Uterus (tissue), 4 donors: ENCODE measurements around the gene GADD45B. TPM values are rescaled to one million over a fixed set of nuclear protein-coding genes. Genes with fewer than 3 reads are reported as not detected.
"Not testable (repeated sequence)": the region's sequence is repeated elsewhere in the genome, so short reads cannot be mapped to it uniquely, and the experiment has no call there.

Experiments used
- DNase-seq, 2 donors: peaks; one replicate each; pipeline ENCODE4 v3.0.0-alpha.2; 2019 to 2020
- H3K27ac ChIP-seq, 2 donors: fragments of 200-600 bp; sonication (generic); 1 replicate in 1 of 2; 2 replicates in 1 of 2; pipeline ENCODE4 v1.5.1; 2016 to 2018
- H3K27me3 ChIP-seq, 2 donors: fragments of 200-600 bp; sonication (generic); one replicate each; pipeline ENCODE4 v1.5.1; 2018 to 2019; ENCODE audit warnings: control low read depth in 1 of 2
- H3K36me3 ChIP-seq, 2 donors: fragments of 200-600 bp; sonication (generic); one replicate each; pipeline ENCODE4 v1.5.1; 2019; ENCODE audit warnings: control low read depth in 1 of 2
- H3K4me1 ChIP-seq, 2 donors: fragments of 200-600 bp; sonication (generic); one replicate each; pipeline ENCODE4 v1.5.1; 2018 to 2019; ENCODE audit warnings: control low read depth in 1 of 2
- H3K4me3 ChIP-seq, 2 donors: fragments of 200-600 bp; sonication (generic); 1 replicate in 1 of 2; 2 replicates in 1 of 2; pipeline ENCODE4 v1.5.1; 2018 to 2019; ENCODE audit warnings: mild to moderate bottlenecking in 1 of 2
- H3K9me3 ChIP-seq, 2 donors: fragments of 200-600 bp; sonication (generic); one replicate each; pipeline ENCODE4 v1.5.1; 2019; ENCODE audit warnings: control low read depth in 1 of 2
- CTCF ChIP-seq, 4 experiments: fragments of 200-600 bp in 2 of 4; fragments of 450-650 bp in 2 of 4; sonication (generic) in 2 of 4; IDR thresholded peaks; one replicate each; pipeline ENCODE4 v1.5.1; 2016 to 2019; ENCODE audit warnings: antibody characterized with exemption in 4 of 4, mild to moderate bottlenecking in 2 of 4, moderate library complexity in 1 of 4
- POLR2A ChIP-seq, 2 donors: fragments of 450-650 bp; IDR thresholded peaks; one replicate each; pipeline ENCODE4 v1.6.1; 2016; ENCODE audit warnings: antibody characterized with exemption in 2 of 2, mild to moderate bottlenecking in 1 of 2, moderate library complexity in 1 of 2
- intact Hi-C: fragments of 100-400 bp; cut with DNase I; formaldehyde crosslinking; loops from one replicate; pipeline ENCODE4 v1.15.1; 2023; ENCODE audit warnings: low total_unique reads
- total RNA-seq, 4 donors: library from RNA; depleted of rRNA in 3 of 4; stranded (reverse); fragments of >200 nt in 3 of 4; gene quantifications; one replicate each; pipeline versions ENCODE4 v1.1.0 to v1.2.4, GENCODE V29; 2014 to 2023
- donor health status: DM: yes; HTN: yes; CAD: no.

The GADD45B gene
- total RNA-seq, 4 donors from 2014 or later: 17.6 to 68.2 (median 38.0) TPM

- no peak for DNase-seq
- no peak overlapping the region for H3K4me3 ChIP-seq
- intact Hi-C loops: no loop called here
- H3K27ac ChIP-seq: no peak overlapping the region
- H3K36me3 ChIP-seq: no peaks in the 10 kb centered on the region
- H3K4me1 ChIP-seq: no peaks in the 10 kb centered on the region
- no peaks in the 10 kb centered on the region for H3K27me3 ChIP-seq
- no peaks in the 10 kb centered on the region for H3K9me3 ChIP-seq
- TF ChIP-seq POLR2A (IDR thresholded peaks at IDR 0.05) (no peak), CTCF (IDR thresholded peaks at IDR 0.05) (no peak)
These were observed 36.1 kb downstream of the GADD45B start for GRCh38 chr19:2511991-2512390.

- H3K36me3 ChIP-seq: no peaks in the 10 kb centered on the region
- H3K4me1 ChIP-seq: no peaks in the 10 kb centered on the region
- no peak overlapping the region for H3K4me3 ChIP-seq
- TF ChIP-seq POLR2A (IDR thresholded peaks at IDR 0.05) (no peak), CTCF (IDR thresholded peaks at IDR 0.05) (no peak)
- no peak overlapping the region for H3K27ac ChIP-seq
- H3K9me3 ChIP-seq: no peaks in the 10 kb centered on the region
- intact Hi-C loops: no loop called here
- H3K27me3 ChIP-seq: no peaks in the 10 kb centered on the region
- no peak for DNase-seq
These were observed 36.9 kb downstream of the GADD45B start for GRCh38 chr19:2512523-2513431.

GRCh38 chr19:2514981-2515518 lies 39.1 kb downstream of the GADD45B start:
- TF ChIP-seq CTCF (IDR thresholded peaks at IDR 0.05) (no peak), POLR2A (IDR thresholded peaks at IDR 0.05) (no peak)
- Histone ChIP-seq H3K27me3 (no peaks in the 10 kb centered on the region), H3K27ac (no peak overlapping the region), H3K9me3 (no peaks in the 10 kb centered on the region), H3K36me3 (no peaks in the 10 kb centered on the region), H3K4me3 (no peak overlapping the region), H3K4me1 (no peaks in the 10 kb centered on the region)
- DNase-seq: no peak
- intact Hi-C loops: no loop called here

GRCh38 chr19:2516727-2517126 lies 40.8 kb downstream of the GADD45B start:
- no peak for DNase-seq
- H3K4me1 ChIP-seq: no peaks in the 10 kb centered on the region
- no peaks in the 10 kb centered on the region for H3K9me3 ChIP-seq
- intact Hi-C loops: no loop called here
- H3K4me3 ChIP-seq: no peak overlapping the region
- no peaks in the 10 kb centered on the region for H3K36me3 ChIP-seq
- H3K27me3 ChIP-seq: no peaks in the 10 kb centered on the region
- H3K27ac ChIP-seq: no peak overlapping the region
- TF ChIP-seq POLR2A (IDR thresholded peaks at IDR 0.05) (no peak), CTCF (IDR thresholded peaks at IDR 0.05) (no peak)

- DNase-seq: no peak
- no peak for TF ChIP-seq CTCF (IDR thresholded peaks at IDR 0.05)
- no peak for TF ChIP-seq POLR2A (IDR thresholded peaks at IDR 0.05)
- H3K4me3 ChIP-seq: no peak overlapping the region
- no peak overlapping the region for H3K27ac ChIP-seq
- no peaks in the 10 kb centered on the region for H3K4me1 ChIP-seq
- H3K27me3 ChIP-seq: no peaks in the 10 kb centered on the region
- intact Hi-C loops: no loop called here
- no peaks in the 10 kb centered on the region for H3K9me3 ChIP-seq
- H3K36me3 ChIP-seq: no peaks in the 10 kb centered on the region
These were observed 42.1 kb downstream of the GADD45B start for GRCh38 chr19:2517881-2518601.

- H3K27me3 ChIP-seq, H3K4me3 ChIP-seq, H3K9me3 ChIP-seq, H3K27ac ChIP-seq, intact Hi-C loops, H3K36me3 ChIP-seq, DNase-seq, H3K4me1 ChIP-seq: not testable (repeated sequence)
These were observed 42.9 kb downstream of the GADD45B start for GRCh38 chr19:2518856-2519255.
